Measurements from ENCODE around the gene ST3GAL2. TPM values are rescaled to one million over a fixed set of nuclear protein-coding genes. Genes with fewer than 3 reads are reported as not detected.

Gene ST3GAL2
- total and polyA plus RNA-seq, 2 of the 4 experiments (the other 2 are of a cell fraction), result 17.4 to 17.7 TPM

DNA sequence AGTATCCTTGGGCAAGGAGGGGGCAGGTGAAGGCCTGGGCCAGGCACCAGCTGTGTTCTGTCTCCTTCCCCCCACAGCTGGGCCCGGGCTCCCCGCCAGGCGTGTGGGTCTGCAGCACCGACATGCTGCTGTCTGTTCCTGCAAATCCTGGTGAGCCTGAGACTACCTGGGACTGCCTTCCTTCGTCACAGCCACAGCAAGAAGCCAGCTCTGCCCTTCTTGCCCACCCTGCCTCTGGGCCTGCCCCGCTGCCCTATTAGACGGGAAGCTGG, 27.8 kb upstream of the ST3GAL2 start:
- no peak overlapping the region for H3K14ac ChIP-seq (replicated peaks; ENCODE audit: low read depth, low read length)
- H3K4me2 ChIP-seq (ENCODE audit: low read depth, low read length), result no peak overlapping the region
- WGBS, 2 experiments (ENCODE audit: extremely low coverage in 2 of 2, insufficient read length in 1 of 2), result 20% methylated on average over 1 of the region's 7 CpGs; no CpG with 5 or more reads in 1 of the 2 experiments
- H4K91ac ChIP-seq (ENCODE audit: insufficient read depth, low read depth, low read length), result no peak overlapping the region
- no peak overlapping the region for H3K4me3 ChIP-seq (ENCODE audit: insufficient read depth, low read depth, low read length)
- H2BK15ac ChIP-seq (ENCODE audit: low read depth, low read length), result no peak overlapping the region
- no peaks in the 10 kb centered on the region for H3K27me3 ChIP-seq (ENCODE audit: control insufficient read depth, insufficient read depth, low read length)
- H3K4ac ChIP-seq (ENCODE audit: low read depth, low read length), result no peak overlapping the region
- dilution Hi-C loops (cut with HindIII; ENCODE audit: low sequenced_read_pairs, unreplicated experiment) (no loop called here), in situ Hi-C loops (cut with MboI; ENCODE audit: low sequenced_read_pairs) (no loop called here), intact Hi-C loops (cut with micrococcal nuclease) (no loop called here)
- H2AFZ ChIP-seq (replicated peaks; ENCODE audit: low read length, poor library complexity), result no peak overlapping the region
- H2BK5ac ChIP-seq (ENCODE audit: low read depth, low read length, poor library complexity, severe bottlenecking), result no peak overlapping the region
- H3K9me1 ChIP-seq (ENCODE audit: insufficient read depth, low read length), result 0 out of 2 replicates have a peak, but pooled peaks cover 2% of the 10 kb centered on the region
- H4K20me1 ChIP-seq (ENCODE audit: insufficient read depth, low read length), result no peaks in the 10 kb centered on the region; the same call in 1 of the 2 replicates
- H3K18ac ChIP-seq (ENCODE audit: low read depth, low read length), result no peak overlapping the region
- H3K9ac ChIP-seq (ENCODE audit: low read depth, low read length), result no peak overlapping the region
- H4K5ac ChIP-seq (ENCODE audit: low read depth, low read length), result no peak overlapping the region
- no peak overlapping the region for H2BK20ac ChIP-seq (ENCODE audit: low read depth, low read length)
- no peak overlapping the region for H4K8ac ChIP-seq (ENCODE audit: low read depth in 2 of 2, low read length in 2 of 2)
- H2AK5ac ChIP-seq (ENCODE audit: low read depth, low read length), result no peak overlapping the region
- no peak for TF ChIP-seq FOS (IDR thresholded peaks at IDR 0.05; ENCODE audit: low read depth, low read length)
- no peak for TF ChIP-seq SMC3 (IDR thresholded peaks at IDR 0.05; ENCODE audit: low read depth, low read length)
- no peak for TF ChIP-seq RFX5 (IDR thresholded peaks at IDR 0.05; ENCODE audit: low read depth, low read length)
- no peak for TF ChIP-seq NFE2L2 (IDR thresholded peaks at IDR 0.05; ENCODE audit: low read depth, low read length)
- no peak for TF ChIP-seq CHD1 (IDR thresholded peaks at IDR 0.05; ENCODE audit: low read depth, low read length)
- TF ChIP-seq ELK1 (IDR thresholded peaks at IDR 0.05; ENCODE audit: borderline replicate concordance, low read depth, low read length), result no peak
- no peak for TF ChIP-seq RCOR1 (IDR thresholded peaks at IDR 0.05; ENCODE audit: insufficient replicate concordance, low read length)
- no peak for TF ChIP-seq CEBPB (IDR thresholded peaks at IDR 0.05; ENCODE audit: low read depth, low read length)
- no peak for TF ChIP-seq USF2 (IDR thresholded peaks at IDR 0.05; ENCODE audit: low read depth, low read length)
- TF ChIP-seq MAZ (IDR thresholded peaks at IDR 0.05; ENCODE audit: borderline replicate concordance, low read depth, low read length), result no peak
- no peak for TF ChIP-seq MAFK (IDR thresholded peaks at IDR 0.05; ENCODE audit: low read depth, low read length)
- H3K79me1 ChIP-seq (ENCODE audit: low read depth in 1 of 2, low read length in 2 of 2), result 0 out of 4 replicates have a peak, but pooled peaks cover 0 to 1% of the 10 kb centered on the region in 2 experiments
- no peaks in the 10 kb centered on the region for H3K9me3 ChIP-seq (ENCODE audit: control insufficient read depth, insufficient read depth, low read length)
- H3K4me1 ChIP-seq (ENCODE audit: control insufficient read depth, insufficient read depth, low read length), result peaks cover 2% of the 10 kb centered on the region; the same call in 1 of the 2 replicates
- H3K23ac ChIP-seq (ENCODE audit: low read depth, low read length), result no peak overlapping the region
- peak; percentile 43 for ATAC-seq (ENCODE audit: low read depth)
- POLR2A ChIA-PET (ENCODE audit: unreplicated experiment), result no interaction called here
- H3K27ac ChIP-seq (ENCODE audit: insufficient read depth, low read length), result no peak overlapping the region
- H3K36me3 ChIP-seq (ENCODE audit: control insufficient read depth, insufficient read depth, low read length), result peaks cover 12% of the 10 kb centered on the region
- H2BK120ac ChIP-seq (ENCODE audit: low read depth, low read length), result no peak overlapping the region
- H3K56ac ChIP-seq (ENCODE audit: extremely low read depth, insufficient read depth, low read length), result no peak overlapping the region
- CTCF ChIA-PET, result no interaction called here
- H2AK9ac ChIP-seq (replicated peaks; ENCODE audit: low read depth, low read length, poor library complexity), result peak overlapping the region; percentile 78
- BruUV-seq (replicated peaks), result no TSS peak
- DNase-seq, result no peak

Data from IMR-90 (cell line).